ENCODE data around the gene UMODL1.

UMODL1 gene

GRCh38 chr21:42032266-42032665 is 38.9 kb upstream of the UMODL1 start:
- no peak for TF ChIP-seq ZFX (IDR thresholded peaks at IDR 0.05)
- H3K27ac ChIP-seq, result no peak overlapping the region

DNA sequence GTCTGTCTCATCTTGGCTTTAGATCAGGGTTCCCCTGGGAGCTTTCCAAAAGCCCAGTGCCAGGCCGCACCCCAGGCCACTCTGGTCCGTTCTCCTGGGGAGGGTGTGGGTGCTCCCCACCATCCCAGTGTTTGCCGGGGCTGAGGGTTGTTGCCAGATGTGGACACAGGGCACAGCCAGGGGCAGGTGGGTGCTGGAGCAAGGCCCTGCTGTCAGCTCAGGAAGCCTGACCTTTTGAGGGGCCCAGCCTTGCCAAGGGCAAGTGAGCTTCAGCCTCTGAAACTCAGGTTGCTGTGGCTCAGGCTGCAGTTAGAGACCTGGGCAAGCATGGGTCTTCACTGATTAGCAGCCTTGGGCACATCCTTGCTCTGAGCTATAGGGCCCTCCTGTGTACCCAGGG is 38.1 kb upstream of the UMODL1 start:
- TF ChIP-seq ZFX (IDR thresholded peaks at IDR 0.05), result no peak
- TF ChIP-seq, protein P1, sequence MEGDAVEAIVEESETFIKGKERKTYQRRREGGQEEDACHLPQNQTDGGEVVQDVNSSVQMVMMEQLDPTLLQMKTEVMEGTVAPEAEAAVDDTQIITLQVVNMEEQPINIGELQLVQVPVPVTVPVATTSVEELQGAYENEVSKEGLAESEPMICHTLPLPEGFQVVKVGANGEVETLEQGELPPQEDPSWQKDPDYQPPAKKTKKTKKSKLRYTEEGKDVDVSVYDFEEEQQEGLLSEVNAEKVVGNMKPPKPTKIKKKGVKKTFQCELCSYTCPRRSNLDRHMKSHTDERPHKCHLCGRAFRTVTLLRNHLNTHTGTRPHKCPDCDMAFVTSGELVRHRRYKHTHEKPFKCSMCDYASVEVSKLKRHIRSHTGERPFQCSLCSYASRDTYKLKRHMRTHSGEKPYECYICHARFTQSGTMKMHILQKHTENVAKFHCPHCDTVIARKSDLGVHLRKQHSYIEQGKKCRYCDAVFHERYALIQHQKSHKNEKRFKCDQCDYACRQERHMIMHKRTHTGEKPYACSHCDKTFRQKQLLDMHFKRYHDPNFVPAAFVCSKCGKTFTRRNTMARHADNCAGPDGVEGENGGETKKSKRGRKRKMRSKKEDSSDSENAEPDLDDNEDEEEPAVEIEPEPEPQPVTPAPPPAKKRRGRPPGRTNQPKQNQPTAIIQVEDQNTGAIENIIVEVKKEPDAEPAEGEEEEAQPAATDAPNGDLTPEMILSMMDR (conservative IDR thresholded peaks at IDR 0.05), result no peak
- H3K27ac ChIP-seq, result no peak overlapping the region

DNA sequence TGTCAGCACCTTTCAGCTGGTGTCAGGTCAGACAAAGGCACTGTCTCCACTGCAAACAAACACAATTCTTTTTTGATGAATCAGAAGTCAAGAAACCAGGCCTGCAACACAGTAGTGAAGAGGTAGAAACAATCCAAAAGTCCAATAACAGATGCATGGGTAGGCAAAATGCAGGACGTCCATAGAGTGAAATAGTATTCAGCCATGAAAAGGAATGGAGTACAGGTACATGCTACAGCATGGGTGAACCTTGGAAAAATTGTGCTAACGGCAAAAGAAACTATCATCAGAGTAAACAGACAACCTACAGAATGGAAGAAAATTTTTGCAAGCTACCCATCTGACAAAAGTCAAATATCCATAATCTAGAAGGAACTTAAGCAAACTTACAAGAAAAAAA is 34.8 kb upstream of the UMODL1 start:
- TF ChIP-seq, protein P1 (conservative IDR thresholded peaks at IDR 0.05), result no peak
- no peak for TF ChIP-seq ZFX (IDR thresholded peaks at IDR 0.05)
- no peak overlapping the region for H3K27ac ChIP-seq

DNA sequence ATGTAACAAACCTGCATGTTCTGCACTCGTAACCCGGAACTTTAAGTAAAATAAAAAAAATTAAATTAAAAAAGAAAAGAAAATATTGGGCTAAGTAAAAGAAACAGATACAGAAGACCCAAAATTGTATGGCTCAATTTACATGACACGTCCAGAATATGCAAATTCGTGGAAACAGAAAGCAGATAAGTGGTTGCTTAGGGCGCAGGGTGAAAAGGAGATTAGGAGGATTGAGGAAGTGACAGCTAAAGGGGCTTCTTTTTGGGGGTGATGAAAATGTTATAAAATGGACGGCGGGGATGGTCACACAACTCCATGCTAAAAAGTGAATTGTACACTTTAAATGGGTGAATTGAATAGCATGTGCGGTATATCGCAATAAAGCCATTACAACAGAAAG is 33.6 kb upstream of the UMODL1 start:
- TF ChIP-seq, protein P1 (conservative IDR thresholded peaks at IDR 0.05), result no peak
- TF ChIP-seq ZFX (IDR thresholded peaks at IDR 0.05), result no peak
- no peak overlapping the region for H3K27ac ChIP-seq

- H3K27ac ChIP-seq, result no peak overlapping the region
- TF ChIP-seq ZFX (IDR thresholded peaks at IDR 0.05), result no peak
- TF ChIP-seq, protein P1 (conservative IDR thresholded peaks at IDR 0.05), result no peak
These were observed 33.2 kb upstream of the UMODL1 start for GRCh38 chr21:42037943-42038342.

DNA sequence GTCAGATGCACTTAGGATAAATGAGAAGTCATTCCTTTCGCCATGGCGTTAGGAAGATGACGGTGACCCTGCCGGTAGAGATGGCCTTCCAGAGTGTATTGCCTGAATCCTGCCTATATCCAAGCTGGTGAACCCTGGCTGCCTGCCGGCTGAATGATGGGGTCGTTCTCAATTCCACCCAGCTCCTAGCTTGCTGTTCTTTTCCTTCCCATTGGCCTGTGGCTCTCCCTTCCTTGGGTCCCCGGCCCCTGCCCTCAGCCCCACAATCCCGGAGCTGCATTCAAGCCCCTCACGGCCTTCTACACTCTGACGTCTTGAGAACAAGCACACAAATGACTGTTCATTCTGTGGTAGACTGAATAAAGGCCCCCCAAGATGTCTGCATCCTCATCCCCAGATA is 32.7 kb upstream of the UMODL1 start:
- no peak overlapping the region for H3K27ac ChIP-seq
- TF ChIP-seq, protein P1 (conservative IDR thresholded peaks at IDR 0.05), result no peak
- no peak for TF ChIP-seq ZFX (IDR thresholded peaks at IDR 0.05)

DNA sequence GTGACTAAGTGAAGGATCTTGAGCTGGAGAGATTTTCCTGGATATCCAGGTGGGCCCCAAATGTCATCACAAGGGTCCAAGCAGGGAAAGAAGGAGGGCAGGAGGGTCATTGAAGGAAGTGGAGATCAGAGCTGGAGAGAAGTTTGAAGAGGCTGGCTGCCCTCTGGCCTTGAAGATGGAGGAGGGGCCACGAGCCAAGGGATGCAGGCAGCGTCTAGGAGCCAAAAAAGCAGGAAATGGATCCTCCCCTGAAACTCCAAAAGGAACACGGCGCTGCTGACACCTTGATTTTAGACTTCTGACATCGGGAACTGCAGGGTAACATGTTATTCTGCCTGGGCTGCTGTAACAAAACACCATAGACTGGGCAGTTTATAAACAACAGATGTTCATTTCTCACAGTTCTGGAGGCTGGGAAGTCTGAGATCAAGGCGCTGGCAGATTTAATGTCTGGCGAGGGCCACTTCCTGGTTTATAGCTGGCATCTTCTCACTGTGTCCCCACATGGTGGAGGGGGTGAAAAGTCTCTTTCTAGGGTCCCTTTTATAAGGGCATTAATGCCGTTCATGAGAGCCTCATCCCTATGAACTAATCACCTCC is 32.2 kb upstream of the UMODL1 start:
- TF ChIP-seq ZFX (IDR thresholded peaks at IDR 0.05), result no peak
- TF ChIP-seq, protein P1 (conservative IDR thresholded peaks at IDR 0.05), result no peak
- H3K27ac ChIP-seq, result no peak overlapping the region

GRCh38 chr21:42039470-42039901 is 31.6 kb upstream of the UMODL1 start:
- H3K27ac ChIP-seq, result no peak overlapping the region
- TF ChIP-seq ZFX (IDR thresholded peaks at IDR 0.05), result no peak
- TF ChIP-seq, protein P1 (conservative IDR thresholded peaks at IDR 0.05), result no peak
